Nephron (organoid): ENCODE results near the gene SLC44A5.

Experiments used
- H3K27ac Mint-ChIP-seq, 3 experiments: 2 replicates each; pipeline ENCODE4 v1.8.0; 2020; ENCODE audit warnings: mixed read lengths in 3 of 3, mild to moderate bottlenecking in 2 of 3, moderate library complexity in 1 of 3
- H3K27me3 Mint-ChIP-seq: 2 replicates; pipeline ENCODE4 v1.8.0; 2021; ENCODE audit warnings: low read depth, mild to moderate bottlenecking, moderate library complexity, mixed read lengths
- H3K36me3 Mint-ChIP-seq: 2 replicates; pipeline ENCODE4 v1.8.0; 2020; ENCODE audit warnings: low read depth, mixed read lengths
- H3K4me1 Mint-ChIP-seq: 2 replicates; pipeline ENCODE4 v1.8.0; 2020; ENCODE audit warnings: mixed read lengths
- H3K4me3 Mint-ChIP-seq, 3 experiments: 2 replicates each; pipeline ENCODE4 v1.8.0; 2020; ENCODE audit warnings: mild to moderate bottlenecking in 3 of 3, mixed read lengths in 3 of 3, moderate library complexity in 2 of 3
- H3K9me3 Mint-ChIP-seq: 2 replicates; pipeline ENCODE4 v1.8.0; 2020; ENCODE audit warnings: mixed read lengths
- CTCF ChIP-seq, 3 experiments: fragments of 200-600 bp; sonication (generic); IDR thresholded peaks; one replicate each; pipeline ENCODE4 v1.5.0; 2021; ENCODE audit warnings: antibody characterized with exemption in 3 of 3; ENCODE audit not compliant: unreplicated experiment in 3 of 3

SLC44A5 gene

GRCh38 chr1:75293270-75293669, 317.6 kb downstream of the SLC44A5 start:
- no peaks in the 10 kb centered on the region for H3K9me3 Mint-ChIP-seq
- TF ChIP-seq CTCF (IDR thresholded peaks at IDR 0.05; ENCODE audit: unreplicated experiment in 3 of 3): no peak
- no peaks in the 10 kb centered on the region for H3K27me3 Mint-ChIP-seq
- no peak overlapping the region for H3K27ac Mint-ChIP-seq
- H3K4me3 Mint-ChIP-seq: no peak overlapping the region
- no peaks in the 10 kb centered on the region for H3K4me1 Mint-ChIP-seq
- no peaks in the 10 kb centered on the region for H3K36me3 Mint-ChIP-seq

- Mint-ChIP-seq H3K27me3 (no peaks in the 10 kb centered on the region), H3K4me1 (no peaks in the 10 kb centered on the region), H3K36me3 (no peaks in the 10 kb centered on the region), H3K4me3 (no peak overlapping the region), H3K9me3 (peaks cover under 1% of the 10 kb centered on the region), H3K27ac (no peak overlapping the region)
- no peak for TF ChIP-seq CTCF (IDR thresholded peaks at IDR 0.05; ENCODE audit: unreplicated experiment in 3 of 3)
These were observed 318.9 kb downstream of the SLC44A5 start for GRCh38 chr1:75292013-75292412.

- Mint-ChIP-seq H3K27ac (no peak overlapping the region), H3K4me1 (no peaks in the 10 kb centered on the region), H3K4me3 (no peak overlapping the region), H3K9me3 (peaks cover 3% of the 10 kb centered on the region), H3K27me3 (no peaks in the 10 kb centered on the region), H3K36me3 (peaks cover 10% of the 10 kb centered on the region)
- TF ChIP-seq CTCF (IDR thresholded peaks at IDR 0.05; ENCODE audit: unreplicated experiment in 3 of 3): no peak
These were observed 334.5 kb downstream of the SLC44A5 start for GRCh38 chr1:75276385-75276784.

- Mint-ChIP-seq H3K4me3 (no peak overlapping the region), H3K27ac (no peak overlapping the region), H3K36me3 (peaks cover 12% of the 10 kb centered on the region), H3K4me1 (no peaks in the 10 kb centered on the region), H3K27me3 (no peaks in the 10 kb centered on the region), H3K9me3 (peaks cover 5% of the 10 kb centered on the region)
- no peak for TF ChIP-seq CTCF (IDR thresholded peaks at IDR 0.05; ENCODE audit: unreplicated experiment in 3 of 3)
These were observed 335.3 kb downstream of the SLC44A5 start for GRCh38 chr1:75275631-75276030.

GRCh38 chr1:75274920-75275506, 335.9 kb downstream of the SLC44A5 start:
- no peaks in the 10 kb centered on the region for H3K4me1 Mint-ChIP-seq
- no peak overlapping the region for H3K27ac Mint-ChIP-seq
- peaks cover 5% of the 10 kb centered on the region for H3K9me3 Mint-ChIP-seq
- H3K4me3 Mint-ChIP-seq: no peak overlapping the region
- peaks cover 12% of the 10 kb centered on the region for H3K36me3 Mint-ChIP-seq
- no peak for TF ChIP-seq CTCF (IDR thresholded peaks at IDR 0.05; ENCODE audit: unreplicated experiment in 3 of 3)
- no peaks in the 10 kb centered on the region for H3K27me3 Mint-ChIP-seq

- peaks cover 16% of the 10 kb centered on the region for H3K36me3 Mint-ChIP-seq
These were observed 337.8 kb downstream of the SLC44A5 start for GRCh38 chr1:75273110-75273509.

More at GRCh38 chr1:75273110-75273509, 337.8 kb downstream of the SLC44A5 start:
- H3K9me3 Mint-ChIP-seq: peaks cover 2% of the 10 kb centered on the region
- H3K4me3 Mint-ChIP-seq: no peak overlapping the region
- no peak for TF ChIP-seq CTCF (IDR thresholded peaks at IDR 0.05; ENCODE audit: unreplicated experiment in 3 of 3)
- no peaks in the 10 kb centered on the region for H3K4me1 Mint-ChIP-seq
- no peak overlapping the region for H3K27ac Mint-ChIP-seq
- H3K27me3 Mint-ChIP-seq: no peaks in the 10 kb centered on the region
